Measurements from ENCODE around the gene LYZL1. TPM values are rescaled to one million over a fixed set of nuclear protein-coding genes. Genes with fewer than 3 reads are reported as not detected.

LYZL1 gene
- polyA plus RNA-seq, 1 experiment = not detected

DNA sequence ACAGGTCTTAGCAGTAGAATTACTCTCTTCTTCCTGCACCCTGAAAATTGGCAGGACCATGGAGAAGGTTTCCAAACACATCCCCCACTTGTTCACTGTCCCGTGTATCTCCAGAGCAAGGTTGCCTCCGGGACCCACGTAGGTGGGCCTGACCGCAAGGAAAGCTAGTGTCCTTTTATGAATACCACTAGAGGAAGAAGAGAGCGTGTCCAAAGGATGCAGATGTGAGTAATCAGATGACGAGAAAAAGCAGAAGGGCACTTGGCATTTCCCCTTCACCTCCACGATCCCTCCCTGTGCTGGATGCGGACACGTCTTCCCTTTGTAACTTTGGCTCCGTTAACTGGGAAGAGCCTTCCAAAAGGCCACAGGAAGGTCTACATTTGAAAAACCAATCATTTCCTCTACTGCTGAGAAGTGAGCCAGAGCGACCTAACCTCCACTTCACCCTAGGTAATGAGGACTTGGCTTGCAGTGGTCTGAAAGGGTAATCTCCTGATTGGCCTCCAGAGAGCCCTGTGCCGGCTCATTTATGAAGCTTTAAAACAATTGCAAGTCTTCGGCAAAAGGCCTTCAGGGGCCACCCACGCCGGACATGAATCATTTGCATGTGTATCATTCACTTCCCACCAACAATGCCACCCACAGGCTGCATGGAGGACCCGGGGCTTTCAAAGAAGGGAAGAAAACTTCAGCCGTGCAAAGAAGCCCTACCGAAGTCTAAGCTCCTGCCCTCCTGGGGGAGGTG lies 55.4 kb downstream of the LYZL1 start:
- H3K27me3 ChIP-seq (ENCODE audit: control insufficient read depth, insufficient read depth, low read length) = peaks cover 10% of the 10 kb centered on the region
- no peak for DNase-seq (ENCODE audit: low read depth)
- TF ChIP-seq, protein P1, sequence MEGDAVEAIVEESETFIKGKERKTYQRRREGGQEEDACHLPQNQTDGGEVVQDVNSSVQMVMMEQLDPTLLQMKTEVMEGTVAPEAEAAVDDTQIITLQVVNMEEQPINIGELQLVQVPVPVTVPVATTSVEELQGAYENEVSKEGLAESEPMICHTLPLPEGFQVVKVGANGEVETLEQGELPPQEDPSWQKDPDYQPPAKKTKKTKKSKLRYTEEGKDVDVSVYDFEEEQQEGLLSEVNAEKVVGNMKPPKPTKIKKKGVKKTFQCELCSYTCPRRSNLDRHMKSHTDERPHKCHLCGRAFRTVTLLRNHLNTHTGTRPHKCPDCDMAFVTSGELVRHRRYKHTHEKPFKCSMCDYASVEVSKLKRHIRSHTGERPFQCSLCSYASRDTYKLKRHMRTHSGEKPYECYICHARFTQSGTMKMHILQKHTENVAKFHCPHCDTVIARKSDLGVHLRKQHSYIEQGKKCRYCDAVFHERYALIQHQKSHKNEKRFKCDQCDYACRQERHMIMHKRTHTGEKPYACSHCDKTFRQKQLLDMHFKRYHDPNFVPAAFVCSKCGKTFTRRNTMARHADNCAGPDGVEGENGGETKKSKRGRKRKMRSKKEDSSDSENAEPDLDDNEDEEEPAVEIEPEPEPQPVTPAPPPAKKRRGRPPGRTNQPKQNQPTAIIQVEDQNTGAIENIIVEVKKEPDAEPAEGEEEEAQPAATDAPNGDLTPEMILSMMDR (IDR thresholded peaks at IDR 0.05; ENCODE audit: insufficient read depth, low read depth, low read length) = no peak
- CTCF ChIA-PET = no interaction called here
- H3K4me3 ChIP-seq (ENCODE audit: low read depth, low read length) = no peak overlapping the region
- POLR2A ChIA-PET = no interaction called here
- H3K36me3 ChIP-seq (ENCODE audit: control insufficient read depth, insufficient read depth, low read length) = no peaks in the 10 kb centered on the region

DNA sequence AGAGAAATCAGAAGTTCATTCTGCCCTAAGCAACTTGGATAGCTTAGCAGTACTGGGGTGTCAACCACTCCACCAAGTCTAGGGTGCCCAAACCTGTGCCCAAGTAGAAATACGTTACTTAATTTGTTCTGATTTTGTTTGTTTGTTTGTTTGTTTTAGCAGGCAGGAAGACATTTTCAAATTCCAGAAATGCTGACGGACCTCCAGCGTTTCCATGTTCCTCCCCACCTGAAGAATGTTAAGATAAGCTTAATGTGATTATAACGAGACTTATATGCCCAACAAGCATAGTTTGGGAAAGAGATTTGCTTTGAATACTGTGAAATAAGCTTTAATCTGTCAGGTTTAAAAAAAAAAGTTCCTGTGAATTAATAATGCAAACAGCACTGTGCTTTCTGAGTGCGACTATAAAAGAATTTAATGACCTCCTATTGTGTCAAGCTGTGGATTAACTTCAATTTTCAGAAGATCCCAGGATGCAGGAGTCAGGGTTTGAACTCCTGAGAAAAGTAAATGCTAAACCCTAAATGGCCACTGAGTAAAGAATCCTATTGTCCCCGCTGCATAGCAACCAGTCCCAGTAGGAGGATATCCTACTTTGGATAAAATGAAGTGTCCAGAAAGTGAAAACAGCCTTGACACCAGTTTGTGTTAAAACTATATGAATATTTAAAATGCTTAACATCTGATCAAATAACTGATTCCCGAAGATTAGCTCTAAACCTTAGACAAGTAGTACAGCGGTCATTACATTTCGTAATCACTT lies 56.5 kb downstream of the LYZL1 start:
- Histone ChIP-seq H3K4me3 (ENCODE audit: low read depth, low read length) (no peak overlapping the region), H3K27me3 (ENCODE audit: control insufficient read depth, insufficient read depth, low read length) (peaks cover 10% of the 10 kb centered on the region), H3K36me3 (ENCODE audit: control insufficient read depth, insufficient read depth, low read length) (no peaks in the 10 kb centered on the region)
- ChIA-PET POLR2A (no interaction called here), CTCF (no interaction called here)
- DNase-seq (ENCODE audit: low read depth) = no peak
- TF ChIP-seq, protein P1 (IDR thresholded peaks at IDR 0.05; ENCODE audit: insufficient read depth, low read depth, low read length) = no peak

DNA sequence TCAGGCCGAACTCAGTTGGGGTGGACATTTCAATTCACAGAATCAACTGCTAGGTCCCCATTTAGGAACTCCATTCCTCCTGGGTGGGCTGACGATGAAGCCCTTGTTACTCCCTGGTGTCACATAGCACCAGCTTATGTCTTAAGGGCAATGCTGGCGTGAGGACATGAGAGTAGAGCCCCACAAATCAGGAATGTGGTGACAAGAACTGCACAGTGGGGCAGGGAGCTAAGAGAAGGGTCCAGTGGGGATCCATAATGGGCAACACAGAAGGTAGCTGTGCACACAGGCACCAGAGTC lies 57.0 kb downstream of the LYZL1 start:
- no peak for DNase-seq (ENCODE audit: low read depth)
- Histone ChIP-seq H3K36me3 (ENCODE audit: control insufficient read depth, insufficient read depth, low read length) (no peaks in the 10 kb centered on the region), H3K27me3 (ENCODE audit: control insufficient read depth, insufficient read depth, low read length) (peaks cover 10% of the 10 kb centered on the region), H3K4me3 (ENCODE audit: low read depth, low read length) (no peak overlapping the region)
- ChIA-PET CTCF (no interaction called here), POLR2A (no interaction called here)
- TF ChIP-seq, protein P1 (IDR thresholded peaks at IDR 0.05; ENCODE audit: insufficient read depth, low read depth, low read length) = no peak

DNA sequence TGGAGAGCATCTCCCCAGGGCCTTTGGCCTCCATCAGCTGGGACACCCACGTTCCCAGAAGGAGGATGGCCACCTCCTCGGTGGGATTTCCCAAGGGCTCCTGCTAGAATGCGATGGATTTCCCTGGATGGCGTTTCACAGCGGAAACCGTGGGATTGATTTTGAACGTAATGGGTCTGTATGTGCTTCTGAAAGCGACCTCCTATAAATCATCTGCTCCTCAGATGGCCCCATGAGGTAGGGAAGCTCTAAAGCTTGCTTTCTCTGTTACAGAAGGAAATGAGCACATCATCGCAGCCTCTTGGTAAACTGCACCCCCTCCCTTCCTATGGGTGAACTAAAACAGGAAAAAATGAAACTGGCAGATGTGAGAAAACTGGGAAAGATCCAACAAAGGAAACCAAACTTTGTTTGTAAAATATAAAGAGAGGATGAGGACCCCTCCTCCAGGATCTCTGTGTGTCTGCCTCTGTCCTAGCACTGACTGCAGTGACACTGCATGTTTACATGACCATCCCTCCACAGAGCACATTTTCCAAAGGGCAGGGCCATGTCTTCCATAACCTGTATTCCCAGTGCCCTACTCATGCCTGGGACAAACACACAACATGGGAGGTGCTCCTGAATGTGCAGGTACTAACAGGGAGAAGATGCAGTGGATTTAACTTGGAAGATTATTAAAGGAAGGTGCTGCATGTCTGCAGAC lies 57.6 kb downstream of the LYZL1 start:
- no peak for DNase-seq (ENCODE audit: low read depth)
- ChIA-PET CTCF (no interaction called here), POLR2A (no interaction called here)
- Histone ChIP-seq H3K36me3 (ENCODE audit: control insufficient read depth, insufficient read depth, low read length) (no peaks in the 10 kb centered on the region), H3K27me3 (ENCODE audit: control insufficient read depth, insufficient read depth, low read length) (peaks cover 8% of the 10 kb centered on the region), H3K4me3 (ENCODE audit: low read depth, low read length) (no peak overlapping the region)
- TF ChIP-seq, protein P1 (IDR thresholded peaks at IDR 0.05; ENCODE audit: insufficient read depth, low read depth, low read length) = no peak

DNA sequence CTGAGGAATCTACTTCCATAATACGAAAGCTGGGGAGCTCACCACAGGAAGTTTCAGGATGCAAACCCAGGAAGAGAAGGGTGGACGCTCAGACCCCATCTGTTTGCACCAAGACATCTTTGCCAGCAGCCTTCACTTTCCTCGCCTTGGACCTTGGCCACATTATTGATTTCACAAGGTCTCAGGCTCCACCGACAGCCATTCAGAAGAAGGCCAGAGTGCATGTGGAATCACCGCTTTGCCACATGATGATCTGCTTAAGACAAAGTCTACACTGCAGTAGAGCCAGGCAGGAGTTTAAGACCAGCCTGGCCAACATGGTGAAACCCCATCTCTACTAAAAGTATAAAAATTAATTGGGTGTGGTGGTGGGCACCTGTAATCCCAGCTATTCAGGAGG lies 60.0 kb downstream of the LYZL1 start:
- Histone ChIP-seq H3K36me3 (ENCODE audit: control insufficient read depth, insufficient read depth, low read length) (no peaks in the 10 kb centered on the region), H3K27me3 (ENCODE audit: control insufficient read depth, insufficient read depth, low read length) (peaks cover 7% of the 10 kb centered on the region), H3K4me3 (ENCODE audit: low read depth, low read length) (no peak overlapping the region)
- POLR2A ChIA-PET = no interaction called here
- CTCF ChIA-PET = interaction anchor here (0.6 to 0.7 kb wide), 2 partner anchors 38 to 165 kb away, joined by 3 read pairs; no protein-coding TSS in a partner anchor
- DNase-seq (ENCODE audit: low read depth) = no peak
- TF ChIP-seq, protein P1 (IDR thresholded peaks at IDR 0.05; ENCODE audit: insufficient read depth, low read depth, low read length) = no peak

All from BJ (cell line).